HG02938 (cell line): ENCODE measurements around the gene RPL4.
"Not testable (repeated sequence)": the region's sequence is repeated elsewhere in the genome, so short reads cannot be mapped to it uniquely, and the experiment has no call there.

Experiments used
- ATAC-seq: cut with Tn5 transposase; IDR thresholded peaks from one replicate; pipeline ENCODE4 v1.9.1; 2021; ENCODE audit warnings: mild to moderate bottlenecking, moderate library complexity; ENCODE audit not compliant: unreplicated experiment

RPL4 gene

DNA sequence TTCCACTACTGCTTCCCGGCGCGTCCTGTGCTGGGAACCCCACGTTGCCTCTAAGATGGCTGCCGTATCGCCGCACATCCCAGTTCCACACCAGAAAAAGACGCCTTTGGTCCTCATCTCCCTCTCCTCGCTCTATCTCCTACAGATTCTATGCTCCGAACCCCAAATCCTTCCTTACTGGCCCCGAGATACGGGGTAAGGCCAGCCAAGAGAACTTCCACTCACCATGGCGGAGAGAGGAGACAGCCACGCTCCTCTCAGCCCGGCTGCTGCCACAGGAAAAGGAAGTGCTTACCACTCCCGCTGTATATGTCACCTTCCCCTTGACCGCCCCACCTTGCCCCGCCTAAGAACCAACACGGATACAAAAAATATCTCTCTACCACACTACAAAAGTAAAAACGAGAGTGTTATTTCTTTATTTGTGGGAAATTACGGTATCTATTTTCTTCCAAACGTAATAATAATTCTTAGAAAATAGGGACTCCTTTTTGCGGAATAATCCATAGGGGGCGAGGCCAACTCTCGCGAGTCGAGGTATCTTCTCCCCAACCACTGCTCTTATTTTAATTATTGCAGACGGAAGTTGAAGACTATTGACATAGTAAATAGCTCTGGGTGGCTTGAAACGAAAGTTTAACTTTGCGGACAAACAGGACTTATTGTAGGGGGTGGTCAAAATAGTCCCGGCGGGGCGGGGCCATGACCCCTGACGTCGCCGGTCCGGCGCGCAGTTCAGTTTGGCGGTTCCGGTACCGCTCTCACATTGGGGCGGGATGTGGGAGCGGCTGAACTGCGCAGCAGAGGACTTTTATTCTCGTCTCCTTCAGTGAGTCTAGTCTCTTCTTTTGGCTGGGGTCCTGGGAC is at the start of gene RPL4, which contains the start of gene ZWILCH:
TSS of gene RPL4 (minus strand) at position 293 of the 867 bp plus-strand sequence. CDS start at position 228, 65 bp downstream.
TSS of gene ZWILCH (plus strand) at position 764 of the 867 bp plus-strand sequence. CDS start at position 777, 13 bp downstream.
- peak; percentile 75 for ATAC-seq

DNA sequence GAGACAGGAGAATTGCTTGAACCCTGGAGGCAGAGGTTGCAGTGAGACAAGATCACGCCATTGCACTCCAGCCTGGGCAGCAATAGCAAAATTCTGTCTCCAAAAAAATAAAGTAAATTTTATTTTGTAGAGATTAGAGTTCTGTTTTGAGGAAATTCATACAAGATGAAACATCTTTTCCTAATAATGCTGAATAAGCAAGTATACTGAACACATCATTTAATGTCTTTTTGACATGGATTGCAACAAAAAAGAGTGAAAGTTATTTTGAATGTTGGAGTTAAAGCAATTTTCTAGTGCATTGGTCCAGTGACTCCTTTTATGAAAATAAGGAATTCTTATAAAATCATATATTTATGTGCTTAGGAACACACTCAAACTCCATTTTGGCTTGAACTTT is 40.6 kb upstream of the RPL4 start:
- no peak for ATAC-seq

DNA sequence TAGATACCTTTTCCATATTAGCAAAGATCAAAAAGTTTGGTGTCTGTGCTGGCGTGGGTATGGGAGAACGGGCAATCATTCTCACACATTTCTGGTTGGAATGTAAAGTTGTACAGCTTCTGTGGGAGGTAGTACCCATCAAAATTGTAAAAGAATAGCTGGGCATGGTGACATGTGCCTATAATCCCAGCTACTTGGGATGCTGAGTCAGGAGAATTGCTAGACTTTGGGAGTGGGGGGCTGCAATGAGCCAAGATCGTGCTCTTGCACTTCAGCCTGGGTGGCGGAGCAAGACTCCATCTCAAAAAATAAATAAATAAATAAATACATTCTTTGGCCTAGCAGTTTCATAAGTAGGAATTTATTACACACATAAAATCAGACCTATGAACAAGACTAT is 38.2 kb upstream of the RPL4 start:
- ATAC-seq = no peak

DNA sequence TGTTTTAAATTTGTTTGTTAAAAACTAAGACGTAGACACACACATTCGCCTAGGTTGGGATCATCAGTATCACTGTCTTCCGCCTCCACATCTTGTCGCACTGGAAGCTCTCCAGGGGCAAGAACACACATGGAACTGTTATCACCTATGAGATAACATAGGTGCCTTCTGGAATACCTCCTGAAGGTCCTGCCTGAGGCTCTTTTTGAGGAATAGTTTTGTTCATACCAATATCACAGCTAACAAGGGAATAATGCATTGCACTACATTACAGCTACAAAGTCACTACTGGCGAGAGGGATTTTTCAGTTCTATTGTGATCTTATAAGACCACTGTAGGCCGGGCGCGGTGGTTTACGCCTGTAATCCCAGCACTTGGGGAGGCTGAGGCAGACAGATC is 30.4 kb upstream of the RPL4 start:
- ATAC-seq = no peak

DNA sequence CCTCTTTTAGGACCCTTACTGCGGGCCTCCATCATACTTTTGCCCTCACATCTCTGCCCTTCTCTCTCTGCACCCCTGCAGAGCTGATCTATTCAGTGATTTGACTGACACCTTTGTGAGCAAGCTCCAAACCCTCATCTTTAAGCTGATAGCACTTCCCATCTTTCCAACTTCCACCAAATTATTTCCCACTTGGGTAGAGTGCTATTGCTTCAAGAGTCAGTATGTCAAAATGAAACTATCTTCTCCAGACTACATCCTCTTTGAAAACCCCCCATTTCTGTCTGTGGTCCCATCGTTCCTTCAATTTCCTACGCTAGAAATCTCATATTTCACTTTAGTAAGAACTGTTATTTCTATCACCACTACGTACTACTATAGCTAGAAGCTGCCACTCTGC is 20.2 kb upstream of the RPL4 start:
- no peak for ATAC-seq

DNA sequence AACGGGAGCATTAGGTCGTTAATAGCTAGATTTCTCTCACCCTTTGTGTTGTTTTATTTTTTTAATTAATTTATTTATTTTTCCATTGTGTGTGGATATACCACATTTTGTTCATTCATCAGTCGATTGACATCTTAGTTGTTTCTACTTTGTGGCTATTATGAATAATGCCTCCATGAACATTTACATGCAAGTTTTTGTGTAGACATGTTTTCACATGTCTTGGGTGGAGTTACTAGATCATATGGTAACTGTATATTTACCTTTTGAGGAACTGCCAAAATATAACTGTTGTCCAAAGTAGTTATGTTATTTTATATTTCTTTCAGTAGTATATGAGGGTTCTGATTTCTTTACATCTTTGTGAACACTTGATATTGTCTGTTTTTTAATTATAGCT is 19.3 kb upstream of the RPL4 start:
- no peak for ATAC-seq

DNA sequence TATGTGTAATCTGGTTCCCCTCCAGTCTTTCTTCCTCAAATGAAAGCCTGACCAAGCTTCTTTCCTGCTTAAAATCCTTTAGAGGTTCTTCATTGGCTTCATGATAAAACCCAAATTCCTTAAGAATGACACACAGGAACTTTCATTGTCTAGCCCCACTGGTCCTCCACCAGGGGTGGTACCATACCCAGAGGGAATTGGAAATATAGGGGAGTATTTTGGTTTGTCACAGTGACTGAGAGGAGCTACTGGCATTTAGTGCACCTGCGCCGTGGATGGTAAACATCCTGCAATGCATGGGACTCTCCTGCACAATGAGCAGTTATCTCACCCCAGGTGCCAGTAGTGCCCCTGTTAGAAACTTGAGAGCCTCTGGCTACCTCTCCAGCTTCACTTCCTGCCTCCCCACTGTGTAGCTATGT is 11.3 kb upstream of the RPL4 start:
- ATAC-seq = no peak

DNA sequence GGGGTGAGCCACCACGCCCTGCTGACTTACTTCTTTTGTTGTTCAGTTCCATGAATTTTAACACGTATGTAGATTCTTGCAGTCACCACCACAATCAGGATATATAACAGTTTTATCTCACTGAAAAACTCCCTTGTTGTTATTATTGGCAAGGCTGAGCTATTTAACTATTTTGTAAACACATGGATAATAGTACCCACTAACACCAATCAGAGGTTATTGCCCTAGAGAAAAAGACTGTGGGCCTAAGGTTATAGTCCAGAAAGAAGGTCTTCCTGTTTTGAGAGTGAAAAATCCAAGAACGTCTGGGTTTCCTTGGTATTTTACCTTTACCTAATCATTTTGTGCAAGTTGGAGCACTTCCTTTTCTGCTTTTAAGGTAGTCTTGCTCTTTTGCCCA is 9.9 kb upstream of the RPL4 start:
- ATAC-seq = no peak

DNA sequence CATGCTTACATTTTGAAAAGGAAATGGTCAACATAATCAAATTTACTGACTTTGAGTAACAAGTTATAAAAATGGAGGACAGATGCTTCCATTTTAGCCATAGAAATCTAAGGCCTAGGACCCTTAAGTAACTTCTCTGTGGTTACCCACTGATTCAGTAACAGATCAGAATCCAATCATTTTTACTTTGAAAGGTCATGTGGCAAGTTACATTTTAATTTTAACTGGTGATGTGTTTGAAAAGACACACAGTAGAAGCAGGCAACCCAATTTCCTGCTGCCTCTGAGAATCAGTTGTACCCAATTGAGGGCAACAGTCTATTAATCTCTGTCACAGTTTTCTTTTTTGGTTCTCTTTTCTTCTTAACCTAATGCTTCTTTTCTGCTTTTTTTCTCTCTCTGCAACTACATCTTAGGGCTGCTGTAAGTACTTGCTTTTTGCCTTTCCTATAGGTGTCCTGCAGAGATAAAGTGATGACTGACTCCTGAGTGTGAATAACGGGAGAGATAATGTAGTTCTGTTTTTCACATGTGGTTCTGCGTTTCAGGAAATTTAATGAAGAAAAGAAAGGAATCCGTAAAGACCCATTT is 3.7 kb upstream of the RPL4 start:
- ATAC-seq = no peak

DNA sequence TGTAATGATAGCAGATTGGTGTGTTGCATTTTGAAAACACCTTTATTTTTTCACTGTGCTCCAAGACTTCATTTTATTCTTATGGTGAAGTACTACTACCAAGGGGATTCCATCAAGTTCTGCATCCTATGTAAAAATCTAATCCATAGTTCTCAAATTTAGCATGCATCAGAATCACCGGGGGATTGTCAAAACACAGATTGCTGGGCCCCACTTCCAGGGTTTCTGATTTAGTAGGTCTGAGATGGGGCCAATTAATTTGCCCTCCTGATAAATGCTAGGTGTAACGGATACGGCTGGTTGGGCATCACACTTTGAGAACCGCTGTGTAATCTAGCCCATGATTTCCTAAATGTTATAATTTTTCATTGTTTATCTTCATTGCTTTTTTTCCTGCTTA is 1.2 kb upstream of the RPL4 start:
- no peak for ATAC-seq

DNA sequence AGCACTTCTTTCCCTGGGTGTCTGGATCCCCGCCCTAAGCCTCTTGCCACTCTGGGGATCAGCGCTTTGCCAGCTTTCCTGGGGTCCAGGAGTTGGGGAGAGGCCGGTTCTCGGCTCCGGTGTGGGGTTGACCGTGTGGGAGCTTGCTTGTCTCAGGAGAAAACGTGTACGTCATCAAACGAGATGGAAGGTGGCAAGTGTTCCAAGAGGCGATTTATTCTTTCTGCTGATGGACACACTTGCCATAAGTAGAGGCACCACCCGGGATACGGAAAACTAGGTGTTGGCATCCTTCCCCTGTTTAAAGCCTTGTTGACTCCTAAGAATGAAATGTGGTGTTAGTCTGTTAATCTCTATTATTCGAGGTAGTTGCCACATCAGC is 766 bp upstream of the RPL4 start:
- no peak for ATAC-seq

DNA sequence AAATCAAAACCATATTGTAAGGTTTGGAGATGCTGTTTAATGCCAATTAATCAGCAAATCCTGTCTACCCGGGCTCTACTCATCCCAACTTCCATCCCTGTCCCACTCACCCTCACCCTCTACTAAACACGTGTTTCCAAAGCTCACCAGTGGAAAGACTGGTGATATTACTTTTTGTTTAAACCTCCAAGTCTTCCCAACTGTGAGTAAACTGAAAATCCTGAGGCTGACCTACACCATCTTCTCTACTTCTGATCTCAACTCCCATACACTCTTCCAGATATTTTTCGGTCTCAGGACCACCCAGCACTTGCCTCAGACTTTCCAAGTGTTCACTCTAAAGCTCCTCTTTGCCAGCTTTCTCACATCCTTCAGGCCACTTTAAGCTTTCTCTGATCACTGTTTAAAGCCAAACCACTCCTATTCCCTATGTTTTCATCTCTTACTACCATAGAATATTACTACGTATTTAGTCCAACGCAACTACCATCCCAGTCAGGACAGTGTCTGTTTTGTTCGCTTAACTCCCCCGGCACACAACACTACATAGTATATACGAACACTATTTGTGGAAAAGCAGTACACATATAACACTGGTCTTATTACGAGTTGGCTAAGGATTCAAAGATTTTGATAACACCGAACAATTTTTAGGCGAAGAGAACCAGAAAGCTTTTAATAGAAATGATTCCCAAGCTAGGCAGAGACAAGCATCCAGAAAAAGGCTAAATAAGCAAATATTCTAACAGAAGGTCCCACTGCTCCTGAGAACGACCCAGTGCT is 684 bp downstream of the RPL4 start:
- no peak for ATAC-seq

DNA sequence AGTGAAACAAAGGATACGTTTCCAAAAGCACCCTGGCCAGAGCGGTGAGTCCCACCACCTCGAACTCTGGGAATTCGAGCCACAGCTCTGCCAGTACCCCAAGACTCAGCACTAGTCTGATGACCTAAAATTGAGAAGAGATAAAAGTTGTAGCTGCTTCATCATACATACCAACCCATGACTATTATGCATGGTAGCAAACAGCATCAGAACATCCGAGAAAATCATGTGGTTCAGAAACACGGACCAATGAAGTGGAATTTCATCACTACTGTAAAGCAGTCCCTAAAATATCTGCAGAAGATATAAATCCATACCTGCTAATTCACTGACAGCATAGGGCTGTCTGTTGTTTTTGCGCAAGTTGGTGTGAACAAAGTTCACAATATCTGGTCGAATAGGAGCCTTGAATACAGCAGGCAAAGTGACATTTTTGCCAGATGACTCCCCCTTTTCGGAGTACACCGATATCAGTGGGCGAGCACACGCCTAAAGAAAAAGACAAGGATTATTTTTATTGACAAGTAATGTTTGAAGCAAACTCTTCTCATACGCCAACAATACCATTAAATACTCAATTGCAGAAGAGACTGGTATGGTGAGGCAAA is 1.5 kb downstream of the RPL4 start:
- ATAC-seq = not testable (repeated sequence)

DNA sequence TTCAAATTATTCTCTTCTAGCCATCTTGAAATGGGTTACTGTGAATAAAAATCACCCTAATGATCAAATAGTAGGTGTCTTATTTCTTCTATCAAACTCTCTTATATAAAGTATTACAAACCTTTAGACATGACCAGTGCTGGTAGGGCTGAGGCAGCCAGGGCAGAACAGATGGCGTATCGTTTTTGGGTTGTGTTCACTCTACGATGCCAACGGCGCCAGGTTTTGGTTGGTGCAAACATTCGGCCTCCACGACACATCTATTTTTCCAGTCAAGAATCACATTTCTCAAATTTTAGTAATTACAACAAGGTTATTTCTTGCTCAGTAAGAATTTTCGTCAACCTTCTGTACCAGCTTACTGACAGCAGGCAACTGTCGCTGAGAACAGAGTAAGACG is 2.2 kb downstream of the RPL4 start:
- ATAC-seq = no peak

DNA sequence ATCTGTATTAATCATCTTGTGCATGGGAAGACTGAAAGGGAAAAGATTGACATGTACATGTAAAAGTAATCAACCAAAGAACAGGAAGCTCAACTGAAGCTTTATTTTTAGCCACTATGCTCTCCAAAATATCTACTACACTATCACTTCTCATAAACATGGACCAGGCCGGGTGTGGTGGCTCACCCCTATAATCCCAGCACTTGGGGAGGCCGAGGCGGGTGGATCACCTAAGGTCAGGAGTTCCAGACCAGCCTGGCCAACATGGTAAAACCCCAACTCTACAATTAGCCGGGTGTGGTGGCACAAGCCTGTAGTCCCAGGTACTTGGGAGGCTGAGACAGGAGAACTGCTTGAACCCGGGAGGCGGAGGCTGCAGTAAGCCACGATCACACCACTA is 4.3 kb downstream of the RPL4 start:
- not testable (repeated sequence) for ATAC-seq

DNA sequence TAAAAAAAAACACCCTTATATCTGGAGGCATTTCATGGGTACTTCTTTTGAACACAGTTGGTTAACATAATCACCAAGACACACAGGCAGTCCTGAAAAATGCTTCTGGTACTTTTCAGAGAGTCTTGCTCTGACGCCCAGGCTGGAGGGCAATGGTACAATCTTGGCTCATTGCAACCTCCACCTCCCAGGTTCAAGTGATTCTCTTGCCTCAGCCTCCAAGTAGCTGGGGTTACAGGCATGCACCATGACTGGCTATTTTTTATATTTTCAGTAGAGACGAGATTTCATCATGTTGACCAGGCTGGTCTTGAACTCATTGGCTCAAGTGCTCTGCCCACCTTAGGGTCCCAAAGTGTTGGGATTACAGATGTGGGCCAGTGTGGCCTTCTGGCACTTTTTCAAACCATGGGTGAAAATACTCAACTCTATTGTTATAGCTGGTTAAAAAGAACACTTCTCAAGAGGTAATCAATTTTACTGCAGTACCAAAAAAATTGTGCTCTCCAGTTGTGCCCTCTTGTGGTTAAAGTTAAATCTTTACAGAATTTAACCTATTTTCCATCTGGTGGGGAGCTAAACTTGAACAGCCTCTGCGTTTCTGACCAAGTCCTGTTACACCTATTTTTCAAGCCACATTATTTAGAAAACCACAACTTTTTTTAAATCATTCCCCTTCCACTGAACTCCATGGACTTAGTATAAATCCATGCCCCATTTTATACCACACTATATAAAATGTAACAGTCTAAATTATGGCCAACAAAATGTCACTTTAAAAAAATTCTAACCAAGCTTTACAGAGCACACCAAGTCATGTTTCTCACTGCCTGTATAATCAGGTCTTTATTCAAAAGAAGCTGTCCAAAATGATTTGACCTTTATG is 5.9 kb downstream of the RPL4 start:
- ATAC-seq = no peak

DNA sequence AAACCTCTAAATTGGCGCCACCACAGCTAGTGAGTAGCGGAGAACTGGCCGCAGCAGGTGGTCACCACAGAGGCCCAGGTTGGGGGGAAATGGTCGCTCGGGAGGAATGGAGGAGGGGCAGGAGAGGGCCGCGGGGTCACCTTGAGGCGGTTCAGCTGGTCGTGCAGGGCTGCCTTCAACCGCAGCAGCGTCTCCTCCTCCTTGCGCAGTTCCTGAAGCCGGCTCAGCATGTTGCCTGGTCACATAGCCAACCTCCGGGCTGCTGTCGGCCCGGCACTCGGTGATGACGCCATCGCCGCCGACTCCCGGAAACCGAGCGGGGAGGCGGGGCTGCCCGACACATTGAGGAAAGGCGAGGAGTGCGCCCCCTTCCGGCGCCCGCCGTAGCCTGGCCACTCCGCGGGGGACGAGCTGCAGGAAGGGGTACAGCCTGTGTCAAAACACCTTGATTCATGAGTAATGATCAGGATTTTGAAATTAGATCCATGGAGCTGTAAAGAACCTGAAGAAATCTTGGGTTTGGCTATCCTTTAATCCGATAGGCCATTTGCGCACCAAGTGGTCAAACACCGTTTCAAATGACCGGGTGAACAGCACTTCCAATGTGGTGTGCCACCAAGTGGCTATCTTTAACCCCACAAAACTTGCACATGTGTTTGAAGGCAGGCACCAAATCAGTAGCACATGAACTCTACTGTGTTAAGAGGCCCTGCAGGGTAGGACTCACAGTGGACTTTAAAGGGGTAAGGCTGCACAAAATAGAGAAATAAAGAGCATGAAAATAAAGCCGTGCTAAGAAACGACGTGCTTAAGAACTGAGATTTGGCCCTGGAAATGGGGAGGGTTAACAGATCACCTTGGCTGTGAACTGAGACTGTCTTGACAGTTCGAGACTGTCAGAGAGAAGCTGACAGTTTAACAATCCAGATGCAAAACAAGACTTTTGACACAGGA is 6.9 kb downstream of the RPL4 start, which contains the start of gene SNAPC5:
TSS of gene SNAPC5 (minus strand) at position 261 of the 954 bp plus-strand sequence. CDS start at position 230, 31 bp downstream.
- peak; percentile 81 for ATAC-seq

DNA sequence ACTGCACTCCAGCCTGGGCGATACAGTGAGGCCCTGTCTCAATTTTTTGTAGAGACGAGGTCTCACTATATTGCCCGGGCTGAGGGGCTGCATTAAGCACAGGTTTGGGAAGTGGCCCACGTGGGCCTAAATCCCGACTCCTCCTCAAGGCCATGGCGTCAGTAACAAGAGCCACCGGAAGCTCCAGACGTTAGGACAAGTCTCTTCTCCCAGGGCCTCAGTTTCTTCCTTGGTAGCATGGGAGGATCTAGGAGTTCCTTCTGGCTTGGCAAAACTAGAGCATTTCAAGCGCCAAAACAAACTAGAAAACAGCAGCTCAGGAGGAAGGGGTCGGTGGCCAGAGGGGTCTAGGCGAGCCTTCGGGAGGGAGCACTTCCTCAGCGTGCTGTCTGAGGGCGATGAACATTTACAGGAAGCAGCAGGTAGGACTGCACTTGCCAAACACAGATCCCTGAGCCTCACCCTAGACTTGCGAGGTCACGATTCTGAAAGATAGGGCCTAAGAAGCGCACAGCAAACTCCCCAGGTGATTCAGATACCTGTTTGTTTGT is 7.6 kb downstream of the RPL4 start:
- no peak for ATAC-seq

DNA sequence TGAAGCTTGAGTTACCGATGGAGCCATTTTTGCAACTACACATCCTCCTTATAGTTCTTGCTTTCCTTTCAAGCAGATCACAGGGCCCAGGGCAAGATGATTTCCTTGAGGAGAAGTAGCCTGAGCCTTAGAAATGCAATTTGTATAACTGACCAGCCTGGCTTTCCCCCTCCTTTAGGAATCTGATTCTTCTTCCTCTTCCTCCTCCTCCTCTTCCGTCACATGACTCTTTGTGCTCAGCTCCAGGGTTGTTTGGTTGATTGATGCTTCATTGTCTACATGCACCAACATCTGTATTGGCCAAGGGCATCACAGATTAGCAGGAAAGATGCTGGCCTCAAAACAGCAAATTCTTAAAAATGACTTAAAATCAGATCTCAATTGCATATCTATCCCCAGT is 10.4 kb downstream of the RPL4 start:
- ATAC-seq = no peak
